HL-60/S4 treated with retinoic acid at 250 ng/mL for 4 days and 3 days (cell line): Measurements from ENCODE around the gene PPP4R2.

ENCODE experiments used
- in situ Hi-C: fragments of 300-500 bp; cut with MboI; formaldehyde crosslinking; loops from 2 replicates; pipeline ENCODE4 v1.7.0; 2022; ENCODE audit warnings: low sequenced_read_pairs

The PPP4R2 gene

DNA sequence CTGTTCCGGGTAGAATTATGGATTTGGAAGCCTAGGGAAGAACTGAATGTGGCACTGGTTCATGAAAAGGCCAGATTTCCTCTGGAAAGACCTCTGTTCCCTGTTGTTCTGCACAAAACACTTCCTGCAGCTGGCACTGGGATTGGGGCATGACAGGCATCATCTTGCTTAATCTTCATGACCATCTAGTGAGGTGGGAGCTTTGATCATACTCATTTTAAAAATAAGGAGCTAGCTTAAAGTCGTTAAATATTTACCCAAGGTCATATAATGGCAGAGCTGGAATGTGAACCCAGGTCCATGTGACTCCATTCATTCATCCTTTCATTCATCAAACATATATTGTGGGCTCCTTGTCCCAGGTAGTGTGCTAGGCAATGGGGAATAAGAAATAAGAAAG, 105.3 kb downstream of the PPP4R2 start:
- in situ Hi-C loops, result no loop called here

DNA sequence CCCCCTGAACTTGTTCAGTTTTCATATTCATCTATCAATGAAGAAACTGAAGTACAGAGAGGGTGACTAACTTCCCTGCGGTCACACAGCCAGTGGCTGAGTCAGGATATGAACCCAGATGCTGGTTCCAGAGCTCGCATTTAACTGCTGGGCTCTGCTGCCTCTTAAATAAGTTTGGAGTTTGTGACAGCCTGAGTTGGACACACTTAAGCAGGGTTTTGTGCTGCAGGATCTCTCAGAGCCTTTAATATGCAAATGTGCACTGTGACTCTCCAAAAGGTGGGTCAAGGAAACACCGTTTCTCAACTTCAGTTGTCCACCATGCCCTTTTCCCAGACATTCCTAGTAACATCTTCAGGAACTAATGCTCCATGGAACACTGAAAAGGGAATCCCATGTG, 110.6 kb downstream of the PPP4R2 start:
- in situ Hi-C loops, result no loop called here

DNA sequence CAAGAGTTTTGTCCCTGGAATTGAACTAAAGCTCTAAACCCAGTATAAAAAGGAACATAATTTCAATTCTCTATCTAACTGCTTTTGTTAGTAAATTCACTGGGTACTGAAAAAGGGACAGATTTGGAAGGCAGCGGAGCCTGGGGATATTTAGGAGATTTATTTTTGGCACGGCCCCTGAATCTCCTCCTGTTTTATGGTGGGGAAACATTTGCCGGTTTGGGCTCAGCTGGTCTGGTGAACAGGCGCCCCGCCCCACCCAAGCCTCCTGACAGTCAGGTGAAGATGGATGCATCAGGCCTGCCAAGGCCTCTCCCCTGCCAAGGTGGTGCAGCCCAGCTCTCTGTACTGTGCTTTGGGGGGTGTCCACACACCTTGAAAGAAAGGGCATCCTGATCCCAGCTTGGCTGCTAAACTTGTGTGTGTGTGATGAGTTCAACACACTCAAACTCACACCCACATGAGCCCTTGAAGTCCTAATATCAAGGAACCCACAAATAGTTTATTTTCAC, 111.1 kb downstream of the PPP4R2 start:
- in situ Hi-C loops, result no loop called here

DNA sequence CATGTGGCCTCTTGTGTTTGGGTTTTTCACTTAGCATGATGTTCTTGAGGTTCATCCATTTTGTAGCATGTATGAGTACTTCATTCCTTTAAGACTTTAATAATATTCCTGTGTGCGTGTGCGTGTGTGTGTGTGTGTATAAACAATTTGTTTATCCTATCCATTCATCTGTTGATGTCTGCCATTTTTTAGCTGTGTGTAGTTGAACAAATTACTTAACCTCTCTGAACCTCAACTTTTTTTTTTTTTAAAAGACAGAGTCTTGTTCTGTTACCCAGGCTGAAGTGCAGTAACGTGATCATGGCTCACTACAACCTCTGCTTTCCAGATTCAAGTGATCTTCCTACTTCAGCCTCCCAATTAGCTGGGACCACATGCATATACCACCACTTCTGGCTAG, 112.1 kb downstream of the PPP4R2 start:
- in situ Hi-C loops, result no loop called here

DNA sequence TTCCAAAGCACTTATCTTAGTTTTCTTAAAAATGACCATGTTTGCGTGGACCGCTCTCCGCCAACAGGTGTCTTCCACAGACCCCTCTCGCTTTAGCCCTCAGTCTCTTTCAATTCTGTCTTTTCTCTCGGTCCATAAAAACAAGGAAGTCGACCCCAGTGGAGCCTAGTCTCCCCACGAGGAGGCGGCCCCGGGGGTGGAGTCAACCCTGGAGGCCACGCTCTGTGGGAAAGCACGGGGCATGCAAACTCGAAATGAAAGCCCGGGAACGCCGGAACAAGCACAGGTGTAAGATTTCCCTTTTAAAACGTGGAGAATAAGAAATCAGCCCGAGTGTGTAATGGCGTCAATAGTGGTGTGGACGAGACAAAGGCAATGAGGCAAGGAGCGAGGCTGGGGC, 113.9 kb downstream of the PPP4R2 start:
- in situ Hi-C loops, result no loop called here

DNA sequence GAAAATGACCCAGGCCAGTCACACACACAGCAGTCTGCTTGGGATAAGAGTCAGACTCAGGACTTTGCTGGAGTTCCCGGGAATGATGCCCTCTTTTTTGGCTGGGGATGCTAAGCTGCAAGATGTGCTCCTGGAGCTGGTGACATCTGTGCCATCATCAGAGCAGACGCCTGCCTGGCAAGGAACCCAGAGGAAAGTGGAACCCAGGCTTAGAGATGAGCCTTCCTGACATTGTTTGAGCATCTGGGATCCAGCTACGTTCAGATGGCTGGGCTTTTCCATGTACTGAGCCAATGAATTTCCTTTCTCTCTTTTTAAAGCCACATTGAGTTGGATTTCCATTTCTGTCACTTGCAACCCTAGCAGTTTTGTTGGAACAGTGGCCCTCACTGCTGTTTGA, 118.1 kb downstream of the PPP4R2 start:
- in situ Hi-C loops, result no loop called here

DNA sequence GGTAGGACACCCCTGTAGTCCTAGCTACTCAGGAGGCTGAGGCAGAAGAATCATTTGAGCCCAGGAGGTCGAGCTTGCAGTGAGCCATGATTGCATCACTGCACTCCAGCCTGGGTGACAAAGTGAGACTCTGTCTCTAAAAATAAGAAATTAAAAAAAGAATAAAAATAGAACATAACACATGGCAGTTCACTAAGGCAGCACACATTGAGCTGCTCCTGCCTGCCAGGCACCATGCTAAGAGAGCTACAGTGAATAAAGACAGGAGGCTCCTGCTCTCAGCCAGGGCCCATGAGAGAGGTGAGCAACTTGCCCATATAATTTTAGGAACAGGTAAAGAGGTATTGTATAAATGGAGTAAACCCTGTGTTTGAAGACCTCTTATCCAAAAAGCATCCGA, 119.2 kb downstream of the PPP4R2 start:
- in situ Hi-C loops, result no loop called here
